ENCODE measurements around the gene BCL11A.

DNA sequence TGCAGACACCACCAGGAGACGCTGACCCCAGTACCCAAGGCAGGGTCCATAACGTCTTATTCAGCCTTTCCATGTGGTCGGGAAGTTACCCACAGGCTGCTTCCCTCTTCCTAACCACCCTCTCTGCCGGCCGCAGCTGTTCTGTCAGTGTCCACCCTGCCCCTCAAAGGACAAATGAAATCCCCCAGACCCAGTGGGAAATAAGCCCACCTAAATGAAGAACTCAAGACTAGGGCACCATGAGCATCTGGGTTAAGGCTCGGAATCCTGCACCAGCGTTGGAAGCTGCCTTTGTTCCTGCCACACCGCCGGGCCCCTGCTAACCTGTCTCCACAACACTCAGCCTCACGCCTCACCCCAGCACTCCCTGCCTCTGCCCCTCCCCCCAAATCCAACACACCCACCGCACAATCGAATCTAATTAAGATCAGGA lies 21.7 kb downstream of the BCL11A start:
- TF ChIP-seq, protein P1, sequence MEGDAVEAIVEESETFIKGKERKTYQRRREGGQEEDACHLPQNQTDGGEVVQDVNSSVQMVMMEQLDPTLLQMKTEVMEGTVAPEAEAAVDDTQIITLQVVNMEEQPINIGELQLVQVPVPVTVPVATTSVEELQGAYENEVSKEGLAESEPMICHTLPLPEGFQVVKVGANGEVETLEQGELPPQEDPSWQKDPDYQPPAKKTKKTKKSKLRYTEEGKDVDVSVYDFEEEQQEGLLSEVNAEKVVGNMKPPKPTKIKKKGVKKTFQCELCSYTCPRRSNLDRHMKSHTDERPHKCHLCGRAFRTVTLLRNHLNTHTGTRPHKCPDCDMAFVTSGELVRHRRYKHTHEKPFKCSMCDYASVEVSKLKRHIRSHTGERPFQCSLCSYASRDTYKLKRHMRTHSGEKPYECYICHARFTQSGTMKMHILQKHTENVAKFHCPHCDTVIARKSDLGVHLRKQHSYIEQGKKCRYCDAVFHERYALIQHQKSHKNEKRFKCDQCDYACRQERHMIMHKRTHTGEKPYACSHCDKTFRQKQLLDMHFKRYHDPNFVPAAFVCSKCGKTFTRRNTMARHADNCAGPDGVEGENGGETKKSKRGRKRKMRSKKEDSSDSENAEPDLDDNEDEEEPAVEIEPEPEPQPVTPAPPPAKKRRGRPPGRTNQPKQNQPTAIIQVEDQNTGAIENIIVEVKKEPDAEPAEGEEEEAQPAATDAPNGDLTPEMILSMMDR (IDR thresholded peaks at IDR 0.05): no peak
- no peak for TF ChIP-seq POLR2A (IDR thresholded peaks at IDR 0.05)
